Mesenteric fat pad (tissue), 1 donor: Measurements from ENCODE around the gene CEP104. TPM values are rescaled to one million over a fixed set of nuclear protein-coding genes. Genes with fewer than 3 reads are reported as not detected.
"Not testable (repeated sequence)": the region's sequence is repeated elsewhere in the genome, so short reads cannot be mapped to it uniquely, and the experiment has no call there.

Source experiments
- DNase-seq: peaks from one replicate; pipeline ENCODE4 v3.0.0-alpha.2; 2020; ENCODE audit warnings: low spot score
- total RNA-seq: library from RNA; stranded (reverse); fragmentation: NEBNext Ultra II Directional; extraction: Animal tissue kit (Norgen Biotek cat#: 25700); gene quantifications from one replicate; pipeline ENCODE4 v1.2.1, GENCODE V29; 2021
- donor health status: DM: yes; HTN: yes; CAD: no.

The CEP104 gene
- total RNA-seq, 1 donor from 2014 or later = 45.0 TPM

GRCh38 chr1:3827813-3828307 is 29.2 kb downstream of the CEP104 start:
- DNase-seq = no peak

GRCh38 chr1:3825356-3825755 is 31.7 kb downstream of the CEP104 start:
- no peak for DNase-seq

- DNase-seq = no peak
Measured at GRCh38 chr1:3824650-3825049, 32.4 kb downstream of the CEP104 start.

GRCh38 chr1:3822421-3822820 is 34.6 kb downstream of the CEP104 start:
- DNase-seq = no peak

- DNase-seq = no peak
Measured at GRCh38 chr1:3821908-3822307, 35.1 kb downstream of the CEP104 start.

- DNase-seq = no peak
Measured at GRCh38 chr1:3821447-3821846, 35.6 kb downstream of the CEP104 start.

- no peak for DNase-seq
Measured at GRCh38 chr1:3821004-3821403, 36.0 kb downstream of the CEP104 start.

GRCh38 chr1:3820316-3820715 is 36.7 kb downstream of the CEP104 start:
- DNase-seq = no peak

GRCh38 chr1:3819771-3820200 is 37.2 kb downstream of the CEP104 start:
- DNase-seq = no peak

GRCh38 chr1:3817821-3818597 is 39.0 kb downstream of the CEP104 start:
- DNase-seq = no peak

- no peak for DNase-seq
Measured at GRCh38 chr1:3817138-3817740, 39.8 kb downstream of the CEP104 start.

- DNase-seq = no peak
Measured at GRCh38 chr1:3816331-3817137, 40.5 kb downstream of the CEP104 start.

GRCh38 chr1:3814771-3815561 is 42.0 kb downstream of the CEP104 start:
- DNase-seq = no peak

- no peak for DNase-seq
Measured at GRCh38 chr1:3814065-3814464, 42.9 kb downstream of the CEP104 start.

GRCh38 chr1:3811595-3811911 is 45.5 kb downstream of the CEP104 start:
- DNase-seq = no peak

- not testable (repeated sequence) for DNase-seq
Measured at GRCh38 chr1:3810149-3810761, 46.8 kb downstream of the CEP104 start.

- DNase-seq = no peak
Measured at GRCh38 chr1:3809680-3810079, 47.3 kb downstream of the CEP104 start.

- no peak for DNase-seq
Measured at GRCh38 chr1:3807769-3808168, 49.2 kb downstream of the CEP104 start.

GRCh38 chr1:3805038-3805437 is 52.0 kb downstream of the CEP104 start:
- no peak for DNase-seq

GRCh38 chr1:3804627-3804944 is 52.4 kb downstream of the CEP104 start:
- not testable (repeated sequence) for DNase-seq
